Endodermal cell (in vitro differentiated cells): ENCODE results near the gene KCNQ1. TPM values are rescaled to one million over a fixed set of nuclear protein-coding genes. Genes with fewer than 3 reads are reported as not detected.

ENCODE experiments used
- DNase-seq: peaks from one replicate; pipeline ENCODE4 v3.0.0-alpha.2; 2017
- H3K27ac ChIP-seq: 2 replicates; pipeline ENCODE4 v1.5.1; 2013; ENCODE audit warnings: mild to moderate bottlenecking, low read depth, low read length, moderate library complexity
- H3K27me3 ChIP-seq: 2 replicates; pipeline ENCODE4 v1.6.1; 2013; ENCODE audit warnings: mild to moderate bottlenecking, low read length, moderate library complexity; ENCODE audit not compliant: insufficient read depth, control insufficient read depth, poor library complexity, severe bottlenecking
- H3K36me3 ChIP-seq: 2 replicates; pipeline ENCODE4 v1.7.0; 2013; ENCODE audit warnings: mild to moderate bottlenecking, low read length, moderate library complexity; ENCODE audit not compliant: control insufficient read depth, insufficient read depth
- H3K4me1 ChIP-seq: one replicate; pipeline ENCODE4 v1.7.0; 2013; ENCODE audit warnings: low read length; ENCODE audit not compliant: control insufficient read depth, insufficient read depth
- H3K4me3 ChIP-seq: 2 replicates; pipeline ENCODE4 v1.5.1; 2013; ENCODE audit warnings: mild to moderate bottlenecking, low read length, moderate library complexity
- H3K9ac ChIP-seq: 2 replicates; pipeline ENCODE4 v1.6.1; 2013; ENCODE audit warnings: mild to moderate bottlenecking, low read length, moderate library complexity; ENCODE audit not compliant: poor library complexity, severe bottlenecking; ENCODE audit errors: extremely low read depth
- H3K9me3 ChIP-seq: 2 replicates; pipeline ENCODE4 v1.6.1; 2013; ENCODE audit warnings: mild to moderate bottlenecking, low read length, moderate library complexity; ENCODE audit not compliant: control insufficient read depth
- H3K27ac Mint-ChIP-seq: 2 replicates; pipeline ENCODE4 v1.8.0; 2020; ENCODE audit warnings: mixed read lengths
- H3K27me3 Mint-ChIP-seq: 2 replicates; pipeline ENCODE4 v1.8.0; 2021; ENCODE audit warnings: mild to moderate bottlenecking, mixed read lengths; ENCODE audit not compliant: insufficient read depth
- H3K36me3 Mint-ChIP-seq: 2 replicates; pipeline ENCODE4 v1.8.0; 2020; ENCODE audit warnings: low read depth, mixed read lengths
- H3K4me1 Mint-ChIP-seq: 2 replicates; pipeline ENCODE4 v1.8.0; 2020; ENCODE audit warnings: mixed read lengths
- H3K4me3 Mint-ChIP-seq: 2 replicates; pipeline ENCODE4 v1.8.0; 2020; ENCODE audit warnings: mild to moderate bottlenecking, moderate library complexity, mixed read lengths
- H3K9me3 Mint-ChIP-seq: 2 replicates; pipeline ENCODE4 v1.8.0; 2020; ENCODE audit warnings: mild to moderate bottlenecking, mixed read lengths
- WGBS, 2 experiments: methylation state at CpG; one replicate each; pipeline versions ENCODE4 v1.1.5 to v1.1.7; 2013; ENCODE audit warnings: missing lambda C conversion rate in 2 of 2, mixed read lengths in 1 of 2; ENCODE audit not compliant: insufficient coverage in 1 of 2, insufficient read length in 1 of 2; 5-methylcytosine and 5-hydroxymethylcytosine counted together
- total RNA-seq, 2 donors: library from RNA; stranded (reverse); fragmentation: NEBNext Ultra II Directional in 1 of 2; extraction: Animal tissue kit (Norgen Biotek cat#: 25700) in 1 of 2; gene quantifications; 2 replicates in 1 of 2; 3 replicates in 1 of 2; pipeline ENCODE4 v1.2.1, GENCODE V29; 2021
- TF ChIP-seq, protein P1 (sequence below): fragments of 200-600 bp; sonication (generic); conservative IDR thresholded peaks from 2 replicates; pipeline ENCODE4 v1.5.0; 2021; ENCODE audit warnings: antibody characterized with exemption, mild to moderate bottlenecking

KCNQ1 gene
- total RNA-seq, 2 donors from 2014 or later, result 1.8 to 3.5 TPM

DNA sequence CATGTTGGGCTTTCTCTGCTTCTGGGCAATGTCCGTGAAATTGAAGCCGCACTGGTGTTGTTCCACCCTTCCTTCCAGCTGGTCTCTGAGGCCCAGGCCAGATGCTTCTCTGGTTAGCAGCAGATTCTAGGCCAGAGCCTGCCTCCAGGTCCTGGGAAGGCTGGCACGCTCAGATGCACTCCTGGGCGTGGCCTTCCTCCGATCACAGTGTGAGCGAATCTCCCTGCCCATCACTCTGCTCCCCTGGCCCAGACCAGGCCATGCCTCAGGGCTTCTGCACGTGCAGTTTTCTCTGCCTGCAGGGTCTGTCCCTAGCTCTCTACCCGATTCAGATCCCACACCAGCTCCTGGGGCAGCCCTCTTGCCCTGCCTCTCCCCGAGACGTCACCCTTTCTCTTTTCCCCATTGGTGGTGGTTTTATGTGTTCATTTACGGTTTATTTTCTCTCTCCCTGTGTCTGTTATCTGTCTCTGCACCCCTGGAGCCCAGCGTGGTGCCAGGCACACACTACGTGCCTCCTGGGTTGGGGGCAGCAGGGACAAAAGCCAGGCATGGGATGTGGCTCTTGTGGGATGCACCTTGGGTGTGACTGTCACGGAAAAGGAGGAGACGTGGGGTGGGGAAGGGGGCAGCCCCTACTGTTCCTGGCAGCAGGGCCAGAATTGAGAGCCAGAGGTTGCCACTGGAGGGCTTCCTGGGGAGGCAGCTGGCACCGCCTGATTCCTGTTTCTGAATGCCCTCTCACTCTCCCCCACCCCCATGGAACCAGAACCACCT, 66.0 kb downstream of the KCNQ1 start:
- H3K36me3 Mint-ChIP-seq, result no peaks in the 10 kb centered on the region
- DNase-seq, result no peak
- H3K27me3 ChIP-seq, result peaks cover 35% of the 10 kb centered on the region

DNA sequence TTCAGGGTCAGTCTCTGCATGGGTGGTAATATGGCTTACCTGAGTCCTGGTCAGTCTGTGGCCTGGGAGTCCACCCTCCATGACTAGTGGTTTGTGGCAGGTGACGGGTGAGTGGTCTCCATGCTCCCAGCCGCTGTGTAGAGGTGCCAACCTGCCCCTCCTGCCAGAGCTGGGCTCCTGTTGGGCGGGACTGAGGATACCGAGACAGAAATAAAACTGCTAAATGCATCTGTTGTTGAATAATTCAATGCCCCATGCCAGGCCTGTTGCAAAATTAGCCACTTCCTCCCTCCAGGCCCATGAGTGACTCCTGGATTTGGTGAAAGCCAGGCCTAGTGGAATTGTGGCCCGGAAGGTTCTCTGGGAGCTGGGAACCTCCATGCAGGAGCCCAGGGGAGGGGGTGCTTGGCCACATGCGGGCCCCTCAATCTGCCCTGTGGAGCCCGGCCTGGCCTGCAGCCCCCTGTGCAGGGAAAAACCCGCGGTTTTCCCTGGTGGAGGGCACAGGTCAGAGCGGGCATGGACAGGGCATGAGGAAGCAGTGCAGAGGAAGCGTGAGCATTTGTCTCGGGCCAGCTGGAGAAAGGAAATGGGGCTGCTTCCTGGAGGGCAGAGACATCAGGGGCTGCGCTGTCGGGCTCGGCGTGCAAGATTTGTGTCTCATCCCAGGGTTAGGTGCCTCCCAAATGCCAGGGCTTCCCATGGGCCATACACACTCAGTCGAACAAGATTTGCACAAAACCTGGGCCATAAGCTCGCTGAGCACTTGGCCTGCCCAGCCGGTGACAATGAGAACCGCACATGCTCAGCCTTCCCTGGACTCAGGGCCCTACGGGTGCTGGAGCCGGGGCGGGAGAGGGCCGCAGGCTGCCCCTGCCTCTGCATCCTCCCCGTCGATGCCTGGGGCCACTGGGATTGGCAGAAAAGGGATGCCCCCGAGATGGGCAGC, 66.9 kb downstream of the KCNQ1 start:
- no peak overlapping the region for H3K4me3 Mint-ChIP-seq
- no peak overlapping the region for H3K27ac ChIP-seq
- H3K36me3 ChIP-seq, result no peaks in the 10 kb centered on the region
- DNase-seq, result no peak
- 94% methylated on average over 20 to 27 of the region's 27 CpGs for WGBS, 2 experiments
- no peaks in the 10 kb centered on the region for H3K9me3 ChIP-seq
- H3K27me3 ChIP-seq, result peaks cover 26% of the 10 kb centered on the region
- TF ChIP-seq, protein P1, sequence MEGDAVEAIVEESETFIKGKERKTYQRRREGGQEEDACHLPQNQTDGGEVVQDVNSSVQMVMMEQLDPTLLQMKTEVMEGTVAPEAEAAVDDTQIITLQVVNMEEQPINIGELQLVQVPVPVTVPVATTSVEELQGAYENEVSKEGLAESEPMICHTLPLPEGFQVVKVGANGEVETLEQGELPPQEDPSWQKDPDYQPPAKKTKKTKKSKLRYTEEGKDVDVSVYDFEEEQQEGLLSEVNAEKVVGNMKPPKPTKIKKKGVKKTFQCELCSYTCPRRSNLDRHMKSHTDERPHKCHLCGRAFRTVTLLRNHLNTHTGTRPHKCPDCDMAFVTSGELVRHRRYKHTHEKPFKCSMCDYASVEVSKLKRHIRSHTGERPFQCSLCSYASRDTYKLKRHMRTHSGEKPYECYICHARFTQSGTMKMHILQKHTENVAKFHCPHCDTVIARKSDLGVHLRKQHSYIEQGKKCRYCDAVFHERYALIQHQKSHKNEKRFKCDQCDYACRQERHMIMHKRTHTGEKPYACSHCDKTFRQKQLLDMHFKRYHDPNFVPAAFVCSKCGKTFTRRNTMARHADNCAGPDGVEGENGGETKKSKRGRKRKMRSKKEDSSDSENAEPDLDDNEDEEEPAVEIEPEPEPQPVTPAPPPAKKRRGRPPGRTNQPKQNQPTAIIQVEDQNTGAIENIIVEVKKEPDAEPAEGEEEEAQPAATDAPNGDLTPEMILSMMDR, result no peak
- no peaks in the 10 kb centered on the region for H3K9me3 Mint-ChIP-seq
- no peak overlapping the region for H3K27ac Mint-ChIP-seq
- H3K36me3 Mint-ChIP-seq, result no peaks in the 10 kb centered on the region
- no peak overlapping the region for H3K4me3 ChIP-seq
- H3K27me3 Mint-ChIP-seq, result peaks cover 38% of the 10 kb centered on the region
- H3K9ac ChIP-seq, result no peak overlapping the region
- no peaks in the 10 kb centered on the region for H3K4me1 ChIP-seq
- H3K4me1 Mint-ChIP-seq, result no peaks in the 10 kb centered on the region

More for the DNA sequence above, 66.0 kb downstream of the KCNQ1 start:
- Histone ChIP-seq H3K4me3 (no peak overlapping the region), H3K4me1 (no peaks in the 10 kb centered on the region), H3K9ac (no peak overlapping the region), H3K36me3 (no peaks in the 10 kb centered on the region), H3K27ac (no peak overlapping the region), H3K9me3 (no peaks in the 10 kb centered on the region)
- no peak overlapping the region for H3K4me3 Mint-ChIP-seq
- H3K9me3 Mint-ChIP-seq, result no peaks in the 10 kb centered on the region
- WGBS, 2 experiments, result 81 to 90% methylated on average over 12 to 16 of the region's 16 CpGs
- TF ChIP-seq, protein P1, result no peak
- no peak overlapping the region for H3K27ac Mint-ChIP-seq
- H3K27me3 Mint-ChIP-seq, result peaks cover 47% of the 10 kb centered on the region
- H3K4me1 Mint-ChIP-seq, result no peaks in the 10 kb centered on the region

DNA sequence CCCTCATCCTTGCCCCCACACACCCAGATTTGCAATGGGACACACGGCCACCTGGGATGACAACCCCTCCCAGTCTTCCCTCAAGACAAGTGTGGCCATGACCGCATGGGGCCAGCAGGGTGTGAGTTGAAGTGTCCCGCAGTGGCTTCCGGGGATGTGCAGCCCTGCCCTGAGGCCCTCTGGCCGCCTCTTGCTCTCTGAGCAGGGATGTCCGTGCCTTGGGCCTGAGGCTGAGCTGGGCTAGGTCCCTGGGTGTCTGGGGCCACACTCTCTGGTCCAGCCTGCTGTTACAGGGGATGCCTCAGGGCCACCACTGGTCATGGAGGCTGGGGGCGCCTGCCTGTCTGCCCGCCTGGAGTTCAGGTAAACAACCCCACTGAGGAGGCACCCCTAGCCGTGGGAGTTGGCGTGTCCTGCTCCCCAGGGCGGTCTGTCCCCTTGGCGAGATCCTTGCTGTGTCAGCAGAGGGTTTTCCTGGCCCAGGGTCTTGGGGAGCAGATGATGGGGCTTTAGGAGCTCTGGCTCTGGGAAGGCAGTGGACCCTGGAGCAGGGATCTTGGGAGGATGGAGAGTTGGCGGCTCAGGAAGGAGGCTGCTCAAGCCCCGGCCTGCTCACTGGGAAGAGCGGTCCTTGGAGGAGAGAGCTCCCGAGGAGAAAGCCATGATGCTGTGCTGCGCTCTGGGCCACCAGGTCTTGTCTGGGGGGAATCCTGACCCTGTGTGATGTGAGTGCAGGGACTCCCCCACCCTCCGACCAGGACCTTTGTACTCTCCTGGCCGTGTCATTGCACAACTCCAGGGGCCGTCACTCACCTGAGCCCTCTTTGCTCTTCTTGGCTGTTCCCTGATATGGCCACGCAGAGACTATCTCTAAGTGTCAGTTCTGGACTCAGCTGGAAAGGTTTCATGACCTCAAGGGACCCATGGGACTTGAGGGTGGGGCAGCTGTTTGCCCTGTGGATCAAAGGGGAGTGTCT, 67.9 kb downstream of the KCNQ1 start:
- Histone ChIP-seq H3K4me3 (no peak overlapping the region), H3K27me3 (peaks cover 16% of the 10 kb centered on the region), H3K9me3 (no peaks in the 10 kb centered on the region), H3K27ac (no peak overlapping the region), H3K9ac (no peak overlapping the region), H3K4me1 (no peaks in the 10 kb centered on the region), H3K36me3 (no peaks in the 10 kb centered on the region)
- Mint-ChIP-seq H3K27me3 (peaks cover 32% of the 10 kb centered on the region), H3K4me1 (no peaks in the 10 kb centered on the region), H3K4me3 (no peak overlapping the region), H3K9me3 (no peaks in the 10 kb centered on the region), H3K36me3 (no peaks in the 10 kb centered on the region), H3K27ac (no peak overlapping the region)
- DNase-seq, result peak; percentile 41
- 87 to 91% methylated on average over 16 to 21 of the region's 21 CpGs for WGBS, 2 experiments
- TF ChIP-seq, protein P1, result no peak
